ENCODE results near the gene TRAF3.

TRAF3 gene

GRCh38 chr14:102891111-102891510 is 113.9 kb downstream of the TRAF3 start:
- TF ChIP-seq, protein P1, sequence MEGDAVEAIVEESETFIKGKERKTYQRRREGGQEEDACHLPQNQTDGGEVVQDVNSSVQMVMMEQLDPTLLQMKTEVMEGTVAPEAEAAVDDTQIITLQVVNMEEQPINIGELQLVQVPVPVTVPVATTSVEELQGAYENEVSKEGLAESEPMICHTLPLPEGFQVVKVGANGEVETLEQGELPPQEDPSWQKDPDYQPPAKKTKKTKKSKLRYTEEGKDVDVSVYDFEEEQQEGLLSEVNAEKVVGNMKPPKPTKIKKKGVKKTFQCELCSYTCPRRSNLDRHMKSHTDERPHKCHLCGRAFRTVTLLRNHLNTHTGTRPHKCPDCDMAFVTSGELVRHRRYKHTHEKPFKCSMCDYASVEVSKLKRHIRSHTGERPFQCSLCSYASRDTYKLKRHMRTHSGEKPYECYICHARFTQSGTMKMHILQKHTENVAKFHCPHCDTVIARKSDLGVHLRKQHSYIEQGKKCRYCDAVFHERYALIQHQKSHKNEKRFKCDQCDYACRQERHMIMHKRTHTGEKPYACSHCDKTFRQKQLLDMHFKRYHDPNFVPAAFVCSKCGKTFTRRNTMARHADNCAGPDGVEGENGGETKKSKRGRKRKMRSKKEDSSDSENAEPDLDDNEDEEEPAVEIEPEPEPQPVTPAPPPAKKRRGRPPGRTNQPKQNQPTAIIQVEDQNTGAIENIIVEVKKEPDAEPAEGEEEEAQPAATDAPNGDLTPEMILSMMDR (IDR thresholded peaks at IDR 0.05; ENCODE audit: insufficient read depth, low read length): no peak
- TF ChIP-seq SPI1 (IDR thresholded peaks at IDR 0.05; ENCODE audit: borderline replicate concordance, low read depth): no peak
- TF ChIP-seq, protein P2, sequence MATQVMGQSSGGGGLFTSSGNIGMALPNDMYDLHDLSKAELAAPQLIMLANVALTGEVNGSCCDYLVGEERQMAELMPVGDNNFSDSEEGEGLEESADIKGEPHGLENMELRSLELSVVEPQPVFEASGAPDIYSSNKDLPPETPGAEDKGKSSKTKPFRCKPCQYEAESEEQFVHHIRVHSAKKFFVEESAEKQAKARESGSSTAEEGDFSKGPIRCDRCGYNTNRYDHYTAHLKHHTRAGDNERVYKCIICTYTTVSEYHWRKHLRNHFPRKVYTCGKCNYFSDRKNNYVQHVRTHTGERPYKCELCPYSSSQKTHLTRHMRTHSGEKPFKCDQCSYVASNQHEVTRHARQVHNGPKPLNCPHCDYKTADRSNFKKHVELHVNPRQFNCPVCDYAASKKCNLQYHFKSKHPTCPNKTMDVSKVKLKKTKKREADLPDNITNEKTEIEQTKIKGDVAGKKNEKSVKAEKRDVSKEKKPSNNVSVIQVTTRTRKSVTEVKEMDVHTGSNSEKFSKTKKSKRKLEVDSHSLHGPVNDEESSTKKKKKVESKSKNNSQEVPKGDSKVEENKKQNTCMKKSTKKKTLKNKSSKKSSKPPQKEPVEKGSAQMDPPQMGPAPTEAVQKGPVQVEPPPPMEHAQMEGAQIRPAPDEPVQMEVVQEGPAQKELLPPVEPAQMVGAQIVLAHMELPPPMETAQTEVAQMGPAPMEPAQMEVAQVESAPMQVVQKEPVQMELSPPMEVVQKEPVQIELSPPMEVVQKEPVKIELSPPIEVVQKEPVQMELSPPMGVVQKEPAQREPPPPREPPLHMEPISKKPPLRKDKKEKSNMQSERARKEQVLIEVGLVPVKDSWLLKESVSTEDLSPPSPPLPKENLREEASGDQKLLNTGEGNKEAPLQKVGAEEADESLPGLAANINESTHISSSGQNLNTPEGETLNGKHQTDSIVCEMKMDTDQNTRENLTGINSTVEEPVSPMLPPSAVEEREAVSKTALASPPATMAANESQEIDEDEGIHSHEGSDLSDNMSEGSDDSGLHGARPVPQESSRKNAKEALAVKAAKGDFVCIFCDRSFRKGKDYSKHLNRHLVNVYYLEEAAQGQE (IDR thresholded peaks at IDR 0.05; ENCODE audit: insufficient replicate concordance, low read depth): no peak
- no peak for TF ChIP-seq POLR2AphosphoS5 (IDR thresholded peaks at IDR 0.05; ENCODE audit: low read depth)
- TF ChIP-seq GABPA (IDR thresholded peaks at IDR 0.05; ENCODE audit: low read depth): no peak
- DNase-seq (ENCODE audit: low read depth in 1 of 2, low spot score in 1 of 2): no peak
- no peak overlapping the region for H3K27ac ChIP-seq (replicated peaks)
- no peak overlapping the region for H3K4me3 ChIP-seq (replicated peaks; ENCODE audit: insufficient read depth, low read length)
- H3K27me3 ChIP-seq (ENCODE audit: insufficient read depth, poor library complexity, severe bottlenecking): no peaks in the 10 kb centered on the region

DNA sequence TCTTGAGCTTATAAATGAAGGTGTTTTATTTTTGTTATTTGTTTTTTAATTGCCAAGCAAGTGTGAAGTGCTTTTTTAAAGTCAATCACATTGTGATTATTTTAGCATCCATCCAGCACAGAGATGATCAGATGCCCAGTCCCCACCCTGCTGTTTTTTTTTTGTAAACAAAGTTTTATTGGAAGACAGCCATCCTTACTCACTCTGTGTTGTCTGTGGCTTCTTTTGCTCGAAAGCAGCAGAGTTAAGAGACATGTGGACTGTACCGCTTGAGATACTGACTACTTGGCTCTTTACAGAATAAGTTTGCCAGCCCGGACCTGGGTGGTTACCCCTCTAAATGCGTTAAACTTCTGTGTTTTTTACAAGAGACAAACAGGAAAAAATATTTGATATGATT is 114.3 kb downstream of the TRAF3 start:
- no peak overlapping the region for H3K4me3 ChIP-seq (replicated peaks; ENCODE audit: insufficient read depth, low read length)
- no peaks in the 10 kb centered on the region for H3K27me3 ChIP-seq (ENCODE audit: insufficient read depth, poor library complexity, severe bottlenecking)
- H3K27ac ChIP-seq (replicated peaks): no peak overlapping the region
- TF ChIP-seq, protein P2 (IDR thresholded peaks at IDR 0.05; ENCODE audit: insufficient replicate concordance, low read depth): no peak
- TF ChIP-seq, protein P1 (IDR thresholded peaks at IDR 0.05; ENCODE audit: insufficient read depth, low read length): no peak
- TF ChIP-seq GABPA (IDR thresholded peaks at IDR 0.05; ENCODE audit: low read depth) (no peak), POLR2AphosphoS5 (IDR thresholded peaks at IDR 0.05; ENCODE audit: low read depth) (no peak), SPI1 (IDR thresholded peaks at IDR 0.05; ENCODE audit: borderline replicate concordance, low read depth) (no peak)
- DNase-seq (ENCODE audit: low read depth in 1 of 2, low spot score in 1 of 2): no peak

GRCh38 chr14:102892651-102893050 is 115.4 kb downstream of the TRAF3 start:
- no peak overlapping the region for H3K27ac ChIP-seq (replicated peaks)
- TF ChIP-seq, protein P1 (IDR thresholded peaks at IDR 0.05; ENCODE audit: insufficient read depth, low read length): no peak
- TF ChIP-seq POLR2AphosphoS5 (IDR thresholded peaks at IDR 0.05; ENCODE audit: low read depth) (no peak), GABPA (IDR thresholded peaks at IDR 0.05; ENCODE audit: low read depth) (no peak), SPI1 (IDR thresholded peaks at IDR 0.05; ENCODE audit: borderline replicate concordance, low read depth) (no peak)
- TF ChIP-seq, protein P2 (IDR thresholded peaks at IDR 0.05; ENCODE audit: insufficient replicate concordance, low read depth): no peak
- no peak overlapping the region for H3K4me3 ChIP-seq (replicated peaks; ENCODE audit: insufficient read depth, low read length)
- DNase-seq (ENCODE audit: low read depth in 1 of 2, low spot score in 1 of 2): no peak
- no peaks in the 10 kb centered on the region for H3K27me3 ChIP-seq (ENCODE audit: insufficient read depth, poor library complexity, severe bottlenecking)

Data from HL-60 (cell line).